DMS 273 (cell line): ENCODE measurements around the gene TTC9B.

ENCODE experiments used
- DNase-seq: peaks from one replicate; lab custom pipeline; 2025; ENCODE audit not compliant: unreplicated experiment; lab: John Stamatoyannopoulos, UW

Gene TTC9B

DNA sequence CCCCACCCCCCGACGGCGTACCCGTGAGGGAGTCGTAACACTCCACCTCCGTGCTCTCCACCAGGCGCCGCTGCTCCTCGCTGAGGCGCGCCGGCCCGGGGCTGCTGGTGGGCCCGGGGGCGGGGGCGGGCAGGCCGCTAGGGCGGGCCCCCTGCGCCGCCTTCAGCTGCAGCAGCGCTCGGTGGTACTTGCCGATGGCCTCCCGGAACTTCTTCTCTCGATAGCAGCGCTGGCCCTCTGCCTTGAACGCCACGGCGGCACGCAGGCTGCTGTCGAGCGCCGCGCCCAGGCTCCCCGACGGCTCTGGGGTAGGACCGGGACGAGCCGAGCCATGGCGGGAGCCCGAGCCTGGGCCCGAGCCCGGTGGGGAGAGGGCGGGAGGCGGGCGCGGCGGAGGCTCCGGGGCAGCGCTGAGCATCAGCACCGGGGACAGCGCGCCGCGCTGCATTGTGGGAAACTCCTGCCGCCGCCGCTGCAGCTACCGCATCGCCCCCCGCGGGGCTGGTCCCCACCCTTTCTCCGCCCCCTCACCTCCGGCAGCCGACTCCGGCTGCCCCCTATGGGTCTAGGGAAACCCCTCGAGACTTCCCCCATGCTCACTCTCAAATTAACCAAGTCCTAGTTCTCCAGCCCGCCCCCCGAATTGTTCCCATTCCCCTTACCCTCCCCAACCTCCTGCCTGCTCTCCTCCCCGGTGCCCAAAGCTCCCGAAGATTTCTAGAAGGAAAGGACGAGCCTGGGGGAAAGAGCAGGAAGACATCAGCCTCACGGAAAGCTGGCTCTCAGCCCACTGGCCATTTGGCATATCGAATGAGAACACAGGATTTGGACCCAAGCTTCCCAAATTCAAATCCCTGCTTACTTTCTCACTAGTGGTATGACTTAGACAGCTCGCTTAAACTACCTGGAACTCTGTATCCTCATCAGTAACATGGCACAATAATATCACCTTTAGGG, at the start of gene TTC9B:
Gene TTC9B (minus strand): TSS at position 451 of the 957 bp plus-strand sequence. CDS start 3 bp downstream, at position 448.
- peak; percentile 75 for DNase-seq

- no peak for DNase-seq
These were observed 49.4 kb upstream of the TTC9B start for GRCh38 chr19:40267601-40267997.

DNA sequence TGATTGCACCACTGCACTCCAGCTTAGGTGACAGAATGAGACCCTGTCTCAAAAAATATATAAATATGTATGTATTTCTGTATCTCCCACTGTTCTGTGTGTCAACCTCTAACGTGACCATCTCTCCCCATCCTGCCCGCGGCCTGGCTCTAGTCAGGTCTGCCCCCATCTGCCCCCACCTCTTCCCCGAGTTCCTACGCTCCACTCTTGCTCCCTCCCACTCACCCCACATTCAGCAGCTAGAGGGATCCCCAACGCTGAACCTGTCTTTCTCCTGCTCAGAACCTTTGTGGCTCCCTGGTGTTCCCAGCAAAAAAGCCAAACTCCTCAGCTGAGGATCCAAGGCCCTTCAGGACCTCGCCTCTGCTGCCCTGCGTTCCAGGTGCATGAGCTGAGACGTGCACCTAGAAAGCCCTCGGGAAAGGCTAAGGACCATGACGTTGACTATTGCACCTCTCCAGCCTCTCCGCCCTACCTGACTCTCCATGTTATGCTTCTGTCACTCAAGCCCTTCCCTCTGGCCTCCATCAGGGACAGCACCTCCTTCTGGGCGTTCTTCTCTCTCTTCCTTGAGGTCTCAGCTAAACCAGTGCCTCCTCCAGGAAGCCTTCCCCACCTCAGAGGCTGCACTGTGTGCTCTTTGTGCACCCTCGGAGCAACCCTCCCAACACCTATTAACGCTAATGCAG, 48.9 kb upstream of the TTC9B start:
- DNase-seq, result no peak

DNA sequence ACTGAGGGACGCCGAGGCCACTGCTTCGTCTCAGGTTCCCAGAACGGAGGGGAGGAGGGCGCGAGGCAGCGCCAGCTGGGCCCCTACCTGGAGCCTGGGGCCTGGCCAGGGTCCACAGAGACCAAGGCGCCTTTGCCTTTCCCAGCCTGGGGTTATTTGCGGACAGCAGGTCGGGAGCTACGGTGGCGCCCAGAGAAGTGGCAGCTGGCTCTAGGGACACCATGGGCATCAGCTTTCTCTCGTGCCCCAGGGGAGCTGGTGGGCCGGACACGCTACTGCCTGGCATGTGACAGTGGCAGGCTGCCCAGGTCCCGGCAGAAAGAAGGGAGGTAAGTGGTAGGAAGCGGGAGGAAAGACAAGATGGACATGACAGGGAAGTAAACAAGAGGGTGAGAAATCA, 47.9 kb upstream of the TTC9B start:
- peak; percentile 80 for DNase-seq

- no peak for DNase-seq
These were observed 47.5 kb upstream of the TTC9B start for GRCh38 chr19:40265763-40266099.

GRCh38 chr19:40265055-40265762, 47.0 kb upstream of the TTC9B start:
- DNase-seq, result no peak

DNA sequence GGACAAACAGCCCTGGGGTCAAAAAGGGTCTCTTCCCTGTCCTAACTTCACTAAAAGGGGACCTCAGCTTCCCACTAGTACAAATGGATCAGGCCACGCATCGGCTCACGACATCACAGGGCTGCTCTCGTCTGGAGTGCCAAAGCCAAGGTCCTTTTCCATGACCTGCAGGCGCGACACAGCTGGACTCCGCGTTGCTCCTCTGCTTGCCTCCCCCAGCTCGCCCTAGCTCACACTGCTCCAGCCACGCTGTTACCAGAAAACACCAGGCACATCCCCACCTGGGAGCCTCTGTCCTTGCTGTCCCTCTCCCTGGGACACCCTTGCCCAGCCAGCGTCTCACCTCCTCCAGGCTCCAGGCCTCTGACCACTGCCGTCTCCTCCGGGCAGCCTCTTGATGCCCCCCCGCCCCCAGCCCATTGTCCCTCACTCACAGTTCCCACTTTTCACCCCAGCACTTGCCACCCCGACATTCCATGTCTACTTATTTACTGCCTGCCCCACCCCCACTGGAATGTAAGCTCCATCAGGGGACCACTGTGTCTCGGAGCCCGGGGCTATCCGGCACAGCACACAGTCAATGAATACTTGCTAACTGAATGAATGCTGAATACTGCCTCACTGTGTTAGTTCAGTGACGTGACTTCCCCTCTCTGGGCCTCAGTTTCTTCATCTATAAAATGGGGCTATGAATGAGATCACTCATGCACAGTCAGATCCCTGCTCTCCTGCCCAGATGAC, 46.3 kb upstream of the TTC9B start:
- DNase-seq, result peak; percentile 54

DNA sequence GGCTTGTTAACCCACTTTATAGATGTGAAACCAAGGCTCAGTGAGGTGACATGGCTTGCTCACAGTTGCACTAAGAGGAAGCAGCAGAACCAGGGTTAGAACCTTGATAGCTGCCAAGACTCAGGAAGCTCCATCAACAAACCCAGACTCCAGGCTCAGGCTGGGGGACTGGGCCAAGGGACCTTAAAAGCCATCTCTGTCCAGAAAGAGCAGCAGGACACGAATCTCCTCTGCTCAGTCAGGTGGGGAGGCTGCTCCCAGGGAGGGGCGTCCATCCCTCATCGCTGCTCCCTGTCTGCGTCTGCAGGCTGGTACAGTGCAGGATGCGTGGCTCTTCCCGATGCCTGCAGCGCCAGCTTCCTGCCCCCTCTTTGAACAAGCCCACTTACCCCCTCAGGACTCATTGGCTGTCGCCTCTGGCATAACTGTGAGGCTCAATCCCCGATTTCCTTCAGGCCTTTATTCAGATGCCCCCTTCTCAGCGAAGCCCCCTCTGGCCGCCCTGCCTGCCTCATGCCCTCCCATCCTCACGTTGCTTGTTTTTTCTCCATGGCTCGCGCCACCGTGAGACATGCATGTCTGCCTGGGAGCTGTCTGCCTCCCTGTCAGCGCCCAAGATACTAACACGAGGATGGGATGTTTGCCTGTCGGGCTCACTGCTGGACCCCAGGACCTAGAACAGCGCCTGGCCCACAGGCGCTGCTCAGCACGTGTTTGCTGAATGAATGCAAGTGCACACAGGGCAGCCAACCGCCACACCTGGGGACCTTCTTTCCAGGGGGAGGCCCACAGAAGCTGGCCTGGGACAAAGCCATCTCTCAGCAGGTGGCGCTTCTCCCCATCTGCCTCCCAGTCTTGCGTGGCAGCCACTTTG, 45.5 kb upstream of the TTC9B start:
- peak; percentile 54 for DNase-seq

DNA sequence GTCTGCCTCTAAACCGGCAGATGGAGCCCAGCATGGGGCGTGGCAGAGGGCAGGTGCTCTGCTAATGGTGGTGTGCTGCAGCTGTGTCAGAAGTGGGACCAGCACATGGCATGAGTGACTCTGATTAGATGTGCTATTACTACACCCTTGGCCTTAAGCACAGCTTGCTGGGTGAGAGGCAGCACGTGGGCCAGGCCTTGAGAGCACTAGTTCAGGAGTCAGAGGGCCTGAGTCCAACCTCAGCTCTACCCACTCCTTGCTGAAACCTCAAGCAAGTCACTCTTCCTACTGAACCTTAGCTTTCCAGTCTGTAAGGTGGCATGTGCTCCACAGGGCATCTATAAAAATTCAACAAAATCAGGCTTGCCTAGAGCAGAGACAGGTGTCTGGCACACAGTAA, 44.2 kb upstream of the TTC9B start:
- DNase-seq, result peak; percentile 75

DNA sequence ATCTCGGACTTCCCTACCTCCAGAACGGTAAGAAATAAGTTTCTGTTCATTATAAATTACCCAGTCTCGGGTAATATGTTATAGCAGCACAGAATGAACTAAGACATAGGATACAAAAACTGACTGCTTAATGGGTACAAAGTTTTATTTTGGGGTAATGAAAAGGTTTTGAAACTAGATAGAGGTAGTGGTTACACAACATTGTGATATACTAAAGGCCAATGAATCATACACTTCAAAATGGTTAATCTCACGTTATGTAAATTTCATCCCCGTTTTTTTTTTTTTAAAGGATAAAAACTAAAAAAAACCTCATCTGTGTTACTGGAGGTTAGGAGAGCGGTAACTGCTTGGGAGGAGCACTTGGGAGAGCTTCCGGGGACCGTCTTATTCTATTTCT, 43.4 kb upstream of the TTC9B start:
- DNase-seq, result no peak

GRCh38 chr19:40257096-40257517, 38.9 kb upstream of the TTC9B start:
- DNase-seq, result no peak

GRCh38 chr19:40256512-40256911, 38.3 kb upstream of the TTC9B start:
- no peak for DNase-seq

GRCh38 chr19:40255619-40256166, 37.5 kb upstream of the TTC9B start:
- DNase-seq, result no peak

DNA sequence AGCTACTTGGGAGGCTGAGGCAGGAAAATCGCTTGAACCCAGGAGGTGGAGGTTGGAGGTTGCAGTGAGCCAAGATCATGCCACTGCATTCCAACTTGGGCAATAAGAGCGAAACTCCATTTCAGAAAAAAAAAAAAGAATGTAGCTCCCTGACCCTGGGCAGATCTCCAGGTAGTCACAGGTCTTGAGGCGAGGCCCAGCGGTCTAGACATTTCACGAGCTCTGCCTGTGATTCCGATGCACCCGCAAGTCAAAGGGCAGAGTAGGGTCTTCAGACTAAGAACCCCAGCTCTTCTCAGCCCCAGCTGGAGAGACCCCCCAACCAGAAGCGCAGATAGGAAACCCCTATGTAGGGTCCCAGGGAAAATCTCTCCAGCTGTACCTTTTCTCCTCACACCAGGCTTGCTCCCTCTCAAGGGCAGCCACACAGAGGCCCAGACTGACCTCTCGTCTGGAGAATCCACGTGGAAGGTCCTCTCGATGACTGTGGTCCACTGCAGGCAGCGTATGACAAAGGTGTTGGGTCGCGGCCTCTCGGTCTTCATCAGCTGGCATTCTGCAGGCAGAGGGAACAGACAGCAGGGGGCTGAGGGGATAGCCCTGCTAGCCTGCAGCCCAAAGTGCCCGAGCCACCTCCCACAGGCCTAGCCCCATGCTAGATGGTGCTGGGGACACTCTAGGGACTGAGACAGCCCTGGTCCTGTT, 36.7 kb upstream of the TTC9B start:
- DNase-seq, result no peak

- DNase-seq, result no peak
These were observed 35.5 kb upstream of the TTC9B start for GRCh38 chr19:40253611-40254092.

GRCh38 chr19:40252395-40252794, 34.2 kb upstream of the TTC9B start:
- no peak for DNase-seq

- no peak for DNase-seq
These were observed 33.8 kb upstream of the TTC9B start for GRCh38 chr19:40251991-40252390.

DNA sequence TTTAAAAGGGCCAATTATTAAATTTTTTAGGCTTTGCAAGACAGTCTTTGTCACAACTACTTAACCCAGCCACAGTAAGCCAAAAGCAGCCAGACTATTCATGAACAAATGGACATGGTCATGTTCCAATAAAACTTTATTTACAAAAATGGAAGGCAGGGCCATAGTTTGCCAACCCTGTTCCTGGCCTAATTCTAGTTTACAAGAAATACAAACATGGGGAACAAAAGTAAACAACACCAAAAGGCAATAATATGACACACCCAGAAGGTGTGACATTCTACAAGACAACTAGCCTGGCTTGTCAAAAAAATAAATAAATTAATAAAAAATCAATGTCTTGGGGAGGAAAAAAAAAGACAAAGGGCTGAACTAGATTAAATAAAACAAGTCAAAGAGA, 33.1 kb upstream of the TTC9B start:
- no peak for DNase-seq

DNA sequence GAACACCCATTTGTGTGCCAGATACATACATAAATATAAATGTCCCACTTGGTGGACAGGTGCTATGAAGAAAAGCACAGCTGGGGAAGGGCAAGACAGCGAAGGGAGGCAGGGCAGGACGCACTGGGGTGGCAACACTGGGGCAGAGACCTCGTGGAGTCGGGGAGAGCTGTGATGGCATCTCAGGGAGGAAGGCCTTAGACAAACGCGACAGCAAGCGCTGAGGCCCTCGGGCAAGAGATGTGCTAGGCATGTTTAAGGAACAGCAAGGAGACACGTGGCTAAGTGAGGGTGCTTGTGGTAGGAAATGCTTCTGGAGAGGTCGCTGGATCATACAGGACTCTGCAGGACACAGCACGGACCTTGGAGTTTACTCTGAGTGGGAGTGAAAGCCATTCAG, 31.6 kb upstream of the TTC9B start:
- no peak for DNase-seq
